HCT116 (cell line): Measurements from ENCODE around the gene C1orf52. TPM values are rescaled to one million over a fixed set of nuclear protein-coding genes. Genes with fewer than 3 reads are reported as not detected.

Experiments used
- ATAC-seq: fragments of 200-7000 bp; cut with Tn5 transposase; 2 replicates; pipeline ENCODE4 v1.9.1; 2020; ENCODE audit warnings: mild to moderate bottlenecking, moderate library complexity
- BruUV-seq: library from RNA; stranded (reverse); fragments of 400-500 nt; replicated peaks from 2 replicates; lab custom pipeline; 2021; lab: Mats Ljungman, UMichigan
- CTCF ChIA-PET: fragments of 300-600 bp; sonication (Branson Sonifier 250); formaldehyde crosslinking; loops from one replicate; lab custom pipeline; 2021; ENCODE audit warnings: antibody characterized with exemption; lab: Charles Lee
- POLR2A ChIA-PET: fragments of 300-600, 350-600 bp; sonication (Branson Sonifier 250); formaldehyde crosslinking; loops from one replicate; lab custom pipeline; 2021; ENCODE audit warnings: antibody characterized with exemption; lab: Charles Lee
- RAD21 ChIA-PET, 2 experiments: fragments of 300-600 bp; sonication (Branson Sonifier 250); formaldehyde crosslinking; loops; one replicate each; lab custom pipeline; 2023; ENCODE audit warnings: low total read pairs in 2 of 2; ENCODE audit not compliant: uncharacterized antibody in 2 of 2, unreplicated experiment in 2 of 2, low non-redundant PET in 1 of 2; lab: Charles Lee
- DNase-seq: peaks from one replicate; pipeline ENCODE4 v3.0.0-alpha.2; 2010; ENCODE audit warnings: low read depth, low spot score
- H2AFZ ChIP-seq: fragments of 200-600 bp; shearing (Covaris generic), sonication (generic); 2 replicates; pipeline ENCODE4 v1.6.1; 2017; ENCODE audit warnings: low read depth, mixed run types, mixed read lengths, antibody characterized with exemption, low read length; ENCODE audit not compliant: poor library complexity, severe bottlenecking
- H3K27ac ChIP-seq: 2 replicates; pipeline ENCODE4 v1.5.1; 2012; ENCODE audit warnings: low read depth, low read length
- H3K27me3 ChIP-seq: fragments of 200-600 bp; sonication (generic); 2 replicates; pipeline ENCODE4 v1.6.1; 2016; ENCODE audit warnings: mixed run types, low read length, mixed read lengths; ENCODE audit not compliant: insufficient read depth
- H3K36me3 ChIP-seq, 2 experiments: fragments of 200-500 bp in 1 of 2; fragments of 200-600 bp in 1 of 2; sonication (Bioruptor generic) in 1 of 2; sonication (generic) in 1 of 2; 2 replicates each; pipeline versions ENCODE4 v1.5.1 to v1.6.1; 2014 to 2016; ENCODE audit warnings: low read length in 2 of 2, inconsistent platforms in 1 of 2, mixed read lengths in 1 of 2, mixed run types in 1 of 2; ENCODE audit not compliant: insufficient read depth in 2 of 2, control insufficient read depth in 1 of 2
- H3K4me1 ChIP-seq, 2 experiments: fragments of 200-600 bp in 1 of 2; sonication (generic) in 1 of 2; 2 replicates each; pipeline versions ENCODE4 v1.5.1 to v1.6.1; 2012 to 2017; ENCODE audit warnings: low read length in 2 of 2, inconsistent platforms in 1 of 2, mild to moderate bottlenecking in 1 of 2, mixed read lengths in 1 of 2, mixed run types in 1 of 2, moderate library complexity in 1 of 2; ENCODE audit not compliant: insufficient read depth in 2 of 2, control insufficient read depth in 1 of 2
- H3K4me2 ChIP-seq: fragments of 200-600 bp; sonication (generic); 2 replicates; pipeline ENCODE4 v1.6.1; 2017; ENCODE audit warnings: mixed run types, low read length, mixed read lengths
- H3K4me3 ChIP-seq, 2 experiments: fragments of 200-600 bp in 1 of 2; sonication (generic) in 1 of 2; replicated peaks in 1 of 2; 2 replicates each; pipeline ENCODE4 v1.5.1; 2011 to 2016; ENCODE audit warnings: low read length in 2 of 2, control low read depth in 1 of 2, low read depth in 1 of 2, mild to moderate bottlenecking in 1 of 2, mixed read lengths in 1 of 2, mixed run types in 1 of 2
- H3K79me2 ChIP-seq: fragments of 200-600 bp; sonication (generic); 2 replicates; pipeline ENCODE4 v1.6.1; 2017; ENCODE audit warnings: mild to moderate bottlenecking, mixed run types, low read length, moderate library complexity, mixed read lengths; ENCODE audit not compliant: insufficient read depth
- H3K9ac ChIP-seq: fragments of 200-600 bp; sonication (generic); 2 replicates; pipeline ENCODE4 v1.6.1; 2016; ENCODE audit warnings: low read length, mixed read lengths
- H3K9me2 ChIP-seq: fragments of 200-600 bp; sonication (generic), shearing (Covaris generic); 2 replicates; pipeline ENCODE4 v1.6.1; 2017; ENCODE audit warnings: mixed run types, mild to moderate bottlenecking, moderate library complexity; ENCODE audit not compliant: insufficient read depth
- H3K9me3 ChIP-seq, 2 experiments: fragments of 200-500 bp in 1 of 2; fragments of 200-600 bp in 1 of 2; sonication (Bioruptor generic) in 1 of 2; sonication (generic) in 1 of 2; 2 replicates each; pipeline ENCODE4 v1.6.1; 2014 to 2017; ENCODE audit warnings: low read length in 2 of 2, mixed read lengths in 2 of 2, inconsistent platforms in 1 of 2, low read depth in 1 of 2, mild to moderate bottlenecking in 1 of 2, mixed run types in 1 of 2, moderate library complexity in 1 of 2; ENCODE audit not compliant: control insufficient read depth in 1 of 2, insufficient read depth in 1 of 2
- H4K20me1 ChIP-seq: fragments of 200-600 bp; sonication (generic), shearing (Covaris generic); 2 replicates; pipeline ENCODE4 v1.6.1; 2017; ENCODE audit warnings: mixed run types, mild to moderate bottlenecking, moderate library complexity; ENCODE audit not compliant: insufficient read depth
- CBX3 ChIP-seq: IDR thresholded peaks from 2 replicates; pipeline ENCODE4 v1.6.1; 2012; ENCODE audit warnings: low read depth
- CEBPB ChIP-seq: IDR thresholded peaks from 2 replicates; pipeline ENCODE4 v1.6.1; 2012; ENCODE audit warnings: low read depth
- EGR1 ChIP-seq: IDR thresholded peaks from 2 replicates; pipeline ENCODE4 v1.6.1; 2012; ENCODE audit warnings: low read depth
- ELF1 ChIP-seq: IDR thresholded peaks from 2 replicates; pipeline ENCODE4 v1.6.1; 2012; ENCODE audit warnings: low read depth, borderline replicate concordance
- EZH2 ChIP-seq: fragments of 200-600 bp; sonication (generic); IDR thresholded peaks from 2 replicates; pipeline ENCODE4 v1.6.1; 2017; ENCODE audit warnings: antibody characterized with exemption, mixed run types
- EZH2phosphoT487 ChIP-seq: fragments of 200-600 bp; IDR thresholded peaks from 2 replicates; pipeline ENCODE4 v1.6.1; 2018; ENCODE audit warnings: antibody characterized with exemption, borderline replicate concordance
- POLR2A ChIP-seq: IDR thresholded peaks from 2 replicates; pipeline ENCODE4 v1.7.0; 2011; ENCODE audit warnings: borderline replicate concordance; ENCODE audit not compliant: insufficient read depth, insufficient read length; ENCODE audit errors: extremely low read depth
- RAD21 ChIP-seq: IDR thresholded peaks from 2 replicates; pipeline ENCODE4 v1.6.1; 2012; ENCODE audit warnings: low read depth, mild to moderate bottlenecking
- SIN3A ChIP-seq: IDR thresholded peaks from 2 replicates; pipeline ENCODE4 v1.6.1; 2012; ENCODE audit warnings: low read depth
- SP1 ChIP-seq: IDR thresholded peaks from 2 replicates; pipeline ENCODE4 v1.6.1; 2012; ENCODE audit warnings: low read depth
- YY1 ChIP-seq: IDR thresholded peaks from 2 replicates; pipeline ENCODE4 v1.6.1; 2011; ENCODE audit warnings: low read length, low read depth, moderate library complexity, mild to moderate bottlenecking; ENCODE audit not compliant: insufficient replicate concordance; ENCODE audit errors: extremely low read depth
- ZFX ChIP-seq: fragments of 450-650 bp; IDR thresholded peaks from 2 replicates; pipeline ENCODE4 v1.6.1; 2017
- ZNF274 ChIP-seq: fragments of 200-500 bp; sonication (Bioruptor generic); IDR thresholded peaks from 2 replicates; pipeline ENCODE4 v1.6.1; 2014; ENCODE audit warnings: mild to moderate bottlenecking, low read depth, low read length, inconsistent platforms
- intact Hi-C: fragments of 100-400 bp; cut with micrococcal nuclease; formaldehyde crosslinking; loops from 2 replicates; pipeline ENCODE4 v1.10.0; 2022
- total RNA-seq: library from RNA; stranded (reverse); gene quantifications from one replicate; pipeline ENCODE4 v1.2.1, GENCODE V29; 2021; ENCODE audit not compliant: unreplicated experiment
- TF ChIP-seq, protein P1 (sequence below): IDR thresholded peaks from 2 replicates; pipeline ENCODE4 v1.6.1; 2012
- TF ChIP-seq, protein P2 (sequence below): IDR thresholded peaks from 2 replicates; pipeline ENCODE4 v1.6.1; 2012; ENCODE audit warnings: low read depth

Gene C1orf52
- total RNA-seq, 1 experiment from 2014 or later, result 23.3 TPM

DNA sequence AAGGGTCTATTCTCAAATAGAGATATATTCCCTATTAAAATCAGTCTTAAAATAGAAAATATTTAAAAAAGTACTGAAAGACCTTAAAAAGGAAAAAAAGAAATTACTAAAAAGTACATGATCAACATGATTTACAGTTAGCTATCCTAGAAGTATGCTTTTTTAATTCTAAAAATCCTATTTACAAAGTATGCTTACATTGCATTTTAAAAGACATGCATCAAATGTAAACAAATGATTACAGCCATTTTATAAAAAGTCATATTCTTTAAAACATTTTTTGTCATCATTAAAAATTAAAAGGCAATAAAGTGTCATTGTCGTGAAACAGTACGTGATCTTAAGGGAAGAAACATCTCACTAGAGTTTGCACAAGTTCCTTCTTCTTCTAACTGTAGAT is 7.9 kb upstream of the C1orf52 start:
- Histone ChIP-seq H3K27me3 (no peaks in the 10 kb centered on the region), H3K4me3 (no peak overlapping the region), H3K9ac (no peak overlapping the region), H3K27ac (no peak overlapping the region), H3K4me1 (peaks cover 0 to 9% of the 10 kb centered on the region in 2 experiments; a peak in 2 of 4 replicates), H3K4me2 (no peak overlapping the region), H3K9me2 (no peaks in the 10 kb centered on the region), H4K20me1 (no peaks in the 10 kb centered on the region), H3K9me3 (no peaks in the 10 kb centered on the region), H3K36me3 (peaks cover 30 to 43% of the 10 kb centered on the region in 2 experiments), H2AFZ (no peak overlapping the region), H3K79me2 (peaks cover 28% of the 10 kb centered on the region)
- ATAC-seq (no peak), DNase-seq (no peak)
- CTCF ChIA-PET, result interaction anchor here (1.3 to 1.5 kb wide), 2 partner anchors 7 to 322 kb away, joined by 3 read pairs; no protein-coding TSS in a partner anchor
- RAD21 ChIA-PET, result no interaction called here
- TF ChIP-seq ZNF274 (no peak), SIN3A (no peak), EGR1 (no peak), ELF1 (no peak), EZH2phosphoT487 (no peak), YY1 (no peak), SP1 (no peak), EZH2 (no peak), CEBPB (no peak), RAD21 (no peak), CBX3 (no peak), POLR2A (no peak), ZFX (no peak)
- TF ChIP-seq, protein P1, sequence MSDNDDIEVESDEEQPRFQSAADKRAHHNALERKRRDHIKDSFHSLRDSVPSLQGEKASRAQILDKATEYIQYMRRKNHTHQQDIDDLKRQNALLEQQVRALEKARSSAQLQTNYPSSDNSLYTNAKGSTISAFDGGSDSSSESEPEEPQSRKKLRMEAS, result no peak
- TF ChIP-seq, protein P2, sequence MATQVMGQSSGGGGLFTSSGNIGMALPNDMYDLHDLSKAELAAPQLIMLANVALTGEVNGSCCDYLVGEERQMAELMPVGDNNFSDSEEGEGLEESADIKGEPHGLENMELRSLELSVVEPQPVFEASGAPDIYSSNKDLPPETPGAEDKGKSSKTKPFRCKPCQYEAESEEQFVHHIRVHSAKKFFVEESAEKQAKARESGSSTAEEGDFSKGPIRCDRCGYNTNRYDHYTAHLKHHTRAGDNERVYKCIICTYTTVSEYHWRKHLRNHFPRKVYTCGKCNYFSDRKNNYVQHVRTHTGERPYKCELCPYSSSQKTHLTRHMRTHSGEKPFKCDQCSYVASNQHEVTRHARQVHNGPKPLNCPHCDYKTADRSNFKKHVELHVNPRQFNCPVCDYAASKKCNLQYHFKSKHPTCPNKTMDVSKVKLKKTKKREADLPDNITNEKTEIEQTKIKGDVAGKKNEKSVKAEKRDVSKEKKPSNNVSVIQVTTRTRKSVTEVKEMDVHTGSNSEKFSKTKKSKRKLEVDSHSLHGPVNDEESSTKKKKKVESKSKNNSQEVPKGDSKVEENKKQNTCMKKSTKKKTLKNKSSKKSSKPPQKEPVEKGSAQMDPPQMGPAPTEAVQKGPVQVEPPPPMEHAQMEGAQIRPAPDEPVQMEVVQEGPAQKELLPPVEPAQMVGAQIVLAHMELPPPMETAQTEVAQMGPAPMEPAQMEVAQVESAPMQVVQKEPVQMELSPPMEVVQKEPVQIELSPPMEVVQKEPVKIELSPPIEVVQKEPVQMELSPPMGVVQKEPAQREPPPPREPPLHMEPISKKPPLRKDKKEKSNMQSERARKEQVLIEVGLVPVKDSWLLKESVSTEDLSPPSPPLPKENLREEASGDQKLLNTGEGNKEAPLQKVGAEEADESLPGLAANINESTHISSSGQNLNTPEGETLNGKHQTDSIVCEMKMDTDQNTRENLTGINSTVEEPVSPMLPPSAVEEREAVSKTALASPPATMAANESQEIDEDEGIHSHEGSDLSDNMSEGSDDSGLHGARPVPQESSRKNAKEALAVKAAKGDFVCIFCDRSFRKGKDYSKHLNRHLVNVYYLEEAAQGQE, result no peak
- no TSS peak for BruUV-seq
- intact Hi-C loops, result no loop called here
- POLR2A ChIA-PET, result no interaction called here
